SK-N-MC (cell line): ENCODE results near the gene PPCDC.

Experiments
- DNase-seq: peaks from one replicate; pipeline ENCODE4 v3.0.0-alpha.2; 2011; ENCODE audit warnings: low read depth, low spot score
- H3K27ac ChIP-seq: fragments of 200-600 bp; sonication (generic); 2 replicates; pipeline ENCODE4 v1.5.1; 2016; ENCODE audit warnings: mixed run types
- H3K36me3 ChIP-seq: fragments of 200-600 bp; sonication (generic); 2 replicates; pipeline ENCODE4 v1.6.1; 2017; ENCODE audit warnings: antibody characterized with exemption, low read length, mixed read lengths; ENCODE audit not compliant: insufficient read depth
- H3K4me3 ChIP-seq: fragments of 200-600 bp; sonication (generic); 2 replicates; pipeline ENCODE4 v1.5.1; 2016
- H3K9ac ChIP-seq: fragments of 200-600 bp; sonication (generic); 2 replicates; pipeline ENCODE4 v1.8.0; 2017; ENCODE audit warnings: mixed run types, mixed read lengths; ENCODE audit not compliant: insufficient read length
- H3K9me3 ChIP-seq: fragments of 200-600 bp; sonication (generic); 2 replicates; pipeline ENCODE4 v1.6.1; 2017; ENCODE audit warnings: low read depth, mild to moderate bottlenecking, antibody characterized with exemption, low read length, moderate library complexity, mixed read lengths
- EZH2 ChIP-seq: fragments of 200-600 bp; sonication (generic); IDR thresholded peaks from one replicate; pipeline ENCODE4 v1.6.1; 2017; ENCODE audit warnings: antibody characterized with exemption
- FOXP2 ChIP-seq: optimal IDR thresholded peaks from 2 replicates; pipeline ENCODE3; 2011; ENCODE audit warnings: mild to moderate bottlenecking, moderate library complexity; ENCODE audit not compliant: insufficient read depth; ENCODE audit errors: extremely low read length, control extremely low read depth
- POLR2AphosphoS5 ChIP-seq: IDR thresholded peaks from 2 replicates; pipeline ENCODE4 v1.6.1; 2012; ENCODE audit warnings: mild to moderate bottlenecking, low read depth, low read length, borderline replicate concordance

Gene PPCDC

DNA sequence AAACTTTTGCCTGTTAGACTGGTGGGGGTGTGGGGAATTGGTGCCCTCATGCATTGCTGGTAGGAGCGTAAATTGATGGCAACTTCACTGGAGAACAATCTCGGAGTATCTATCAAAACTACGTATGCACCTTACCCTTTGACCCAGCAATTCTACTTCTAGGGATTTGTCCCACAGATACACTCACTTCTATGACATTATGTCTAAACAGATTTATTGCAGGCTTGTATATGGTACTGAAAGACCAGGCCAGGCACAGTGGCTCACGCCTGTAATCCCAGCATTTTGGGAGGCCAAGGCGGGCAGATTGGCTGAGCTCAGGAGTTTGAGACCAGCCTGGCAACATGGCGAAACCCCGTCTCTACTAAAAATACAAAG lies 30.3 kb downstream of the PPCDC start:
- H3K9me3 ChIP-seq: no peaks in the 10 kb centered on the region
- TF ChIP-seq POLR2AphosphoS5: no peak
- TF ChIP-seq FOXP2: no peak
- TF ChIP-seq EZH2: no peak
- H3K9ac ChIP-seq: no peak overlapping the region
- no peak overlapping the region for H3K4me3 ChIP-seq
- H3K27ac ChIP-seq: no peak overlapping the region
- H3K36me3 ChIP-seq: no peaks in the 10 kb centered on the region
- DNase-seq: no peak

DNA sequence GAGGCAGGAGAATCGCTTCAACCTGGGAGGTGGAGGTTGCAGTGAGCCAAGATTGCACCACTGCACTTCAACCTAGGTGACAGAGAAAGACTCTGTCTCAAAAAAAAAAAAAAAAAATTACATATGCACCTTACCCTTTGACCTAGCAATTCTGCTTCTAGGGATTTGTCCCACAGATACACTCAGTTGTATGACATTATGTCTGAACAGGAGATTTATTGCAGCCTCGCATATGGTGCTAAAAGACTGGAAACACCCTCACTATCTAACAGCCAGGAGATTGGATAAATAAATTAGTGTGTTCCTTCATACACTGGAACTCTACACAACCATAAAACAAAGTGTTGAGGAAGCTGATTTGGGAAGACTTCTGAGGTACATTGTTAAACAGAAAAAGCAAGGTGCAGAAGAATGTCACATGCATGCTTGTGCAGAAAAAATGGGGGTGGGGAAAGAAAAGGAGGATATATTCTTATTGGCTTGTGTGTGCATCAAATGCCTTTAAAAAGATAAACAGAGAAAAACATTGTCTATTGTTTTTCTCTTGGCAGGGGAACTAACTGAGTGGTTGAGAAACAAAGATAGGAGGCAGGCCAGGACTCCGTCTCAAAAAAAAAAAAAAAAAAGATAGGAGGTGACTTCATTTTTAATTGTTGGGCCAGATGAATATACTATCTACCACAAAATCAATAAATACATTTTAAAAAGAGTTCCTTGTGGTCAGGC lies 30.9 kb downstream of the PPCDC start:
- no peaks in the 10 kb centered on the region for H3K9me3 ChIP-seq
- no peak overlapping the region for H3K9ac ChIP-seq
- no peak for DNase-seq
- no peak overlapping the region for H3K27ac ChIP-seq
- no peaks in the 10 kb centered on the region for H3K36me3 ChIP-seq
- no peak overlapping the region for H3K4me3 ChIP-seq
- TF ChIP-seq FOXP2 (no peak), POLR2AphosphoS5 (no peak), EZH2 (no peak)

- no peak for DNase-seq
- Histone ChIP-seq H3K36me3 (no peaks in the 10 kb centered on the region), H3K9me3 (no peaks in the 10 kb centered on the region), H3K27ac (no peak overlapping the region), H3K4me3 (no peak overlapping the region), H3K9ac (no peak overlapping the region)
- TF ChIP-seq POLR2AphosphoS5 (no peak), EZH2 (no peak), FOXP2 (no peak)
These were observed 32.6 kb downstream of the PPCDC start for GRCh38 chr15:75056036-75056435.

DNA sequence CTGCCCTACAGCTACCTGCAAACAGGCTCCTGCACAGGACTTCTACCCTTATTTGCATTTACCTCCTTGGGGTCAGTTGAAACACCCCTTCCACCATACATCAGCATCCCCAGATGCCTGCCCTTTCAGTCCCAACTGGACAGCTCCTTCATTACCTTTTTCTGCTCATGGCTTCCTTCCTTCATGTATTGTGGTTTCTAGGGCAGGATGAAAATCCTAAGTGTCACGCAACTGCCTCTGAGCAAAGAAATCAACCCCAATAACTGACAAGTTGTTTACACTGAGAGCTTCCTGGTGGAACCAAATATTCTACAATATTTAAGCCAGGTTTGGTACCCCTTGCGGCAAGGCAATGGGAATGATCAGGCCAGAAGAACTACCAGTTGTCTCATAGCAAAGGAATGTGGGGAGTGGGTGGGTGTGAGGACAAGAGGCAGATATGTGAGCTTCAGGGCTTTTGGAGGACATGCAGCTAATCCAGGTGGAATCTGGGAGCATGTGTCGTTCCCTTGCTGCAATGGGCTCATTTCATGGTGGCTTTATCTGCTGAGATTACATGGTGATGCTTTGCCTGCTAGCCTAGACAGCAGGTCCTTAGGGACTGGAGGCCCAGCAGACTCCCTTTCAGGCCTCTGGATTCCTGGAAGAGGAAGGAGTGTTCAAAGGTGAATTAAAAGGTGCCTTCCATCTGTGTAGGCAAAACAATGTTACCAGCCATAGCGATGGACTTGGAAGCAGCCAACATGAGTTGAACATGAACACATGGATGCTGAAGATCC lies 34.9 kb downstream of the PPCDC start:
- TF ChIP-seq POLR2AphosphoS5 (no peak), EZH2 (no peak), FOXP2 (no peak)
- H3K9me3 ChIP-seq: no peaks in the 10 kb centered on the region
- H3K27ac ChIP-seq: no peak overlapping the region
- no peaks in the 10 kb centered on the region for H3K36me3 ChIP-seq
- no peak for DNase-seq
- no peak overlapping the region for H3K4me3 ChIP-seq
- H3K9ac ChIP-seq: no peak overlapping the region

GRCh38 chr15:75059607-75060006 lies 36.2 kb downstream of the PPCDC start:
- Histone ChIP-seq H3K27ac (no peak overlapping the region), H3K36me3 (no peaks in the 10 kb centered on the region), H3K9me3 (no peaks in the 10 kb centered on the region), H3K9ac (no peak overlapping the region), H3K4me3 (no peak overlapping the region)
- DNase-seq: no peak
- no peak for TF ChIP-seq FOXP2
- TF ChIP-seq EZH2: no peak

- no peak for DNase-seq
- TF ChIP-seq FOXP2: no peak
- no peak for TF ChIP-seq POLR2AphosphoS5
- TF ChIP-seq EZH2: no peak
- Histone ChIP-seq H3K9me3 (no peaks in the 10 kb centered on the region), H3K9ac (no peak overlapping the region), H3K36me3 (no peaks in the 10 kb centered on the region), H3K4me3 (no peak overlapping the region), H3K27ac (no peak overlapping the region)
These were observed 37.9 kb downstream of the PPCDC start for GRCh38 chr15:75061272-75061671.

DNA sequence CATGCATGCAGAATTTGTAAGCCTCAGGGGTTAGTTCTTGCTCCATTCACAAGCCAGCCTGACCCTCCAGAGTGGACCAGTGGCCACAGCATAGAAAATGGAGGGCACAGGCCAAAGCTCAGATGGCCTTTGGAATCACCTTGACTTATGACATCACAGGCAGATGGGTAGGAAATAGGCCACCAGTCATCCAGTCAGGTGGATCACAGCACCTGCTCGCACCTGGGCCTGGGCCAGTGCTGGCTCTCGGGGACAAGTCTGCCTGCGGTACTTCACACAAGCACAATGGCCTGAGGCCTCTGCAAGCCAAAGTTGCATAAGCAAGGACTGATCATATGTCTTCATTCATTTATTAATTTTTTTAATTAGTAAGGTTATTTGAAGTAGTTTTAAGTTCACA lies 39.3 kb downstream of the PPCDC start:
- Histone ChIP-seq H3K27ac (no peak overlapping the region), H3K4me3 (no peak overlapping the region), H3K9me3 (no peaks in the 10 kb centered on the region), H3K36me3 (no peaks in the 10 kb centered on the region), H3K9ac (no peak overlapping the region)
- DNase-seq: no peak
- TF ChIP-seq EZH2 (no peak), FOXP2 (no peak), POLR2AphosphoS5 (no peak)

DNA sequence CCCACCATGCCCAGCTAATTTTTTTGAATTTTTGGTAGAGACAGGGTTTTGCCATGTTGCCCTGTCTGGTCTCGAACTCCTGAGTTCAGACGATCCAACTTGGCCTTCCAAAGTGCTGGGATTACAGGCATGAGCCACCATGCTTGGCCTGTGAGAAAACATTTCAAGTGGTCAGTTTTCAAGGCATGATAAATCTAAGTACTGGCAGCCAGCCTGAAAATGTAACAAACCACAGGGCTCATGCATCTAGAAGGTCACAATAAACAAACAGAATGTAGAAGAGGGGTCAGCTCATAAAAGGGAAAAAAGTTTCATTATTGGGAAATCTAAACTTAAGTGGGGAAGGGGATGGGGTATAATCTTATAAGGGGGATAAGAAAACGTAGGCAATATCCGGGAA lies 39.9 kb downstream of the PPCDC start:
- H3K36me3 ChIP-seq: no peaks in the 10 kb centered on the region
- no peak overlapping the region for H3K27ac ChIP-seq
- H3K9me3 ChIP-seq: no peaks in the 10 kb centered on the region
- H3K9ac ChIP-seq: no peak overlapping the region
- no peak for DNase-seq
- H3K4me3 ChIP-seq: no peak overlapping the region
- TF ChIP-seq POLR2AphosphoS5 (no peak), EZH2 (no peak)

DNA sequence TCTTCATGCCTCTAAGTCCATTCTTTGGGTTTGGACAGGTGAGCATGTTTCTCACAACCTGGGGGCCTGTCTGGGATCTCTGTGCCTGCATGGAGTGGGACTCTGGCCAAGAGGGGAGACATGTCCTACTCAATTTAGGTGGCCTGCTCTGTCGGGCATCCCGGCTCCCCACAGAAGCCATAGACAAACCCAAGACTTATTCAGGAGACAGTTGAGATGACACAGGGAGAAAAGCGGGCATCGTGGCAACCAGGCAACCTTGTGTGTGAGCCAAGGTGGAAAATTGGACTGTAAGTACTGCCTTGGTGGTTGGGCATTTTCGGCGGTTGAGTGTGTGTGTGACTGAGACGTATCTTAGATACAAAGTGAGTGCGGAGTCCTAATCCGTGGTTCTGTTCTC lies 40.5 kb downstream of the PPCDC start:
- Histone ChIP-seq H3K36me3 (no peaks in the 10 kb centered on the region), H3K9me3 (no peaks in the 10 kb centered on the region), H3K9ac (no peak overlapping the region), H3K4me3 (no peak overlapping the region), H3K27ac (no peak overlapping the region)
- DNase-seq: no peak
- TF ChIP-seq FOXP2: no peak
- TF ChIP-seq EZH2: no peak
- no peak for TF ChIP-seq POLR2AphosphoS5
